ENCODE data around the gene FAM149B1. TPM values are rescaled to one million over a fixed set of nuclear protein-coding genes. Genes with fewer than 3 reads are reported as not detected.

FAM149B1 gene
- total RNA-seq, 1 donor from 2014 or later, result 19.4 TPM

GRCh38 chr10:73163096-73163495 is 4.8 kb upstream of the FAM149B1 start:
- intact Hi-C loops (cut with DNase I), result loop anchor here (10.0 kb wide), 1 partner anchor 808 kb away; the partner anchor contains the start of gene DNAJB12
- TF ChIP-seq CTCF (IDR thresholded peaks at IDR 0.05), result no peak
- H3K27ac ChIP-seq, result no peak overlapping the region

GRCh38 chr10:73166972-73167371 is 947 bp upstream of the FAM149B1 start:
- Histone ChIP-seq H3K4me1 (peaks cover 0 to 20% of the 10 kb centered on the region in 2 donors), H3K27ac (peak overlapping the region; percentile 96 to 97), H3K27me3 (no peaks in the 10 kb centered on the region), H3K4me3 (peak overlapping the region; percentile 82 to 88), H3K9me3 (no peaks in the 10 kb centered on the region), H3K36me3 (peaks cover 0 to 8% of the 10 kb centered on the region in 2 donors)
- no peak for TF ChIP-seq CTCF (IDR thresholded peaks at IDR 0.05)
- intact Hi-C loops (cut with DNase I), result loop anchor here (5.0 to 10.0 kb wide), 2 partner anchors 55 to 812 kb away; partner anchors contain the start of genes DNAJB12 and NUDT13
- no peak for DNase-seq (ENCODE audit: low spot score in 2 of 2)

More at GRCh38 chr10:73163096-73163495, 4.8 kb upstream of the FAM149B1 start:
- H3K4me3 ChIP-seq, result no peak overlapping the region
- DNase-seq (ENCODE audit: low spot score in 2 of 2), result no peak
- H3K36me3 ChIP-seq, result peaks cover 9 to 24% of the 10 kb centered on the region in 2 donors
- peaks cover 0 to 14% of the 10 kb centered on the region in 2 donors for H3K4me1 ChIP-seq
- H3K9me3 ChIP-seq, result no peaks in the 10 kb centered on the region
- H3K27me3 ChIP-seq, result no peaks in the 10 kb centered on the region

GRCh38 chr10:73167458-73167782 is 499 bp upstream of the FAM149B1 start:
- peaks cover 0 to 19% of the 10 kb centered on the region in 2 donors for H3K4me1 ChIP-seq
- peak overlapping the region; percentile 96 to 97 for H3K27ac ChIP-seq
- TF ChIP-seq CTCF (IDR thresholded peaks at IDR 0.05), result no peak
- peaks cover 0 to 3% of the 10 kb centered on the region in 2 donors for H3K36me3 ChIP-seq
- intact Hi-C loops (cut with DNase I), result loop anchor here (5.0 to 10.0 kb wide), 2 partner anchors 55 to 813 kb away; partner anchors contain the start of genes DNAJB12 and NUDT13
- H3K4me3 ChIP-seq, result peak overlapping the region; percentile 82 to 88
- no peaks in the 10 kb centered on the region for H3K9me3 ChIP-seq
- no peaks in the 10 kb centered on the region for H3K27me3 ChIP-seq
- DNase-seq (ENCODE audit: low spot score in 2 of 2), result no peak

GRCh38 chr10:73168465-73168803 is 515 bp downstream of the FAM149B1 start:
- Histone ChIP-seq H3K36me3 (no peaks in the 10 kb centered on the region), H3K27me3 (no peaks in the 10 kb centered on the region), H3K27ac (peak overlapping the region; percentile 96 to 97), H3K4me3 (peak overlapping the region; percentile 82 to 88), H3K4me1 (peaks cover 0 to 19% of the 10 kb centered on the region in 2 donors), H3K9me3 (no peaks in the 10 kb centered on the region)
- DNase-seq (ENCODE audit: low spot score in 2 of 2), result no peak
- intact Hi-C loops (cut with DNase I), result loop anchor here (1.0 to 10.0 kb wide), 4 partner anchors 56 to 814 kb away; partner anchors contain the start of genes DNAJB12, DNAJC9, NUDT13 and P4HA1
- TF ChIP-seq CTCF (IDR thresholded peaks at IDR 0.05), result peak in 1 of 3 experiments; percentile 2

- intact Hi-C loops (cut with DNase I), result loop anchor here (2.0 to 10.0 kb wide), 3 partner anchors 57 to 815 kb away; partner anchors contain the start of genes DNAJB12, DNAJC9 and NUDT13
- Histone ChIP-seq H3K9me3 (no peaks in the 10 kb centered on the region), H3K4me3 (peak overlapping the region in 1 of 2 donors; percentile 88), H3K27ac (no peak overlapping the region), H3K4me1 (peaks cover 0 to 19% of the 10 kb centered on the region in 2 donors), H3K27me3 (no peaks in the 10 kb centered on the region), H3K36me3 (no peaks in the 10 kb centered on the region)
- no peak for TF ChIP-seq CTCF (IDR thresholded peaks at IDR 0.05)
- DNase-seq (ENCODE audit: low spot score in 2 of 2), result no peak
These were observed 1.4 kb downstream of the FAM149B1 start for GRCh38 chr10:73169320-73169719.

Measured in ascending aorta (tissue), 2 donors.